ENCODE results near the gene ROPN1L.
A peak's percentile ranks its signal among the peaks of the same experiment; 100 is the strongest.
"Not testable (repeated sequence)": the region's sequence is repeated elsewhere in the genome, so short reads cannot be mapped to it uniquely, and the experiment has no call there.

Gene ROPN1L

DNA sequence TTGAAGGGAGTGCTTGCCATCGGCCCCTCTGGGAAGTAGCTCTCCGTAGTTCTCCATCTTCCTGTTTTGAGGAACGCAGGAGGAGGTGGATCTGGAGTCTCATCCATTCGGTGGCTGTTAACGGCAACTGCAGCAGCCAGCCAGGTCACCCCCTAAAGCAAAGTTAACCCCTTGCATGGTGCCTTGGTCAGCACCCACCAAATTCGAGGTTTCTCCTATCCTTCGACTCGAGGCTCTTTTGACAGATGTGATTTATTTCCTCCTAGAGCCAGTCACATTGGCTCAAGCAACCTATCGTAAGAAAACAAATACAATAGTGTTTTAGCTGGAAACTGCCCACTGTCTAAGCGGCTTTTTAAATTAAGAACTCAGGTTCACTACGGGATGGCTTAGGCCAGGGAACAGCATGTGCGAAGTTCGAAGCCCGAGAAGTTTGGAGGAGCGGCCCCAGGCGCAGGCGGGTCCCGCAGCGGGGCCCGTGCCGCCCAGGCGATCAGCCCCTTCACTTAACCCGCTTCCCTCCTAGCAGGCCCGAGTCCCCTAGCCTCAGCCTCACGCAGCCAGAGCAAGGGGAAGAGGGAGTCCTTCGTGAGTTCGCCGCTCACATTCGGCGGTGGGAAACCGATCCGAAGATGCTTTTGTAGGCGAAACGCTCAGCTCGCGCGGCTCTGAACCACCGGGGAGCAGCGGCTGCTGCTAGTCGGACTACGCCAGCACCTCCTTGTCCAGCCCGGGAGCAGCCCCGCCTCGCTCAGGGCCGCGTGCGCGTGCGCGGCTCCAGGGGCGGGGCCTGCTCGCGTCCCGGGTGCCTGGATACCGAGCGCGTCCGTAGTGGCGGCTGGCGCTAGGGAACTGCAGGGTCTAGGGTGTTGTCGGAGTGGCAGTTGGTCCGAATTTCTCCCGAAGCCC is at the start of gene ROPN1L:
Gene ROPN1L, plus strand, starts transcription at position 797 of the 909 bp plus-strand sequence. CDS start 289 bp downstream, outside the sequence.
- DNase-seq (ENCODE audit: low read depth, low spot score), result peak; percentile 47

DNA sequence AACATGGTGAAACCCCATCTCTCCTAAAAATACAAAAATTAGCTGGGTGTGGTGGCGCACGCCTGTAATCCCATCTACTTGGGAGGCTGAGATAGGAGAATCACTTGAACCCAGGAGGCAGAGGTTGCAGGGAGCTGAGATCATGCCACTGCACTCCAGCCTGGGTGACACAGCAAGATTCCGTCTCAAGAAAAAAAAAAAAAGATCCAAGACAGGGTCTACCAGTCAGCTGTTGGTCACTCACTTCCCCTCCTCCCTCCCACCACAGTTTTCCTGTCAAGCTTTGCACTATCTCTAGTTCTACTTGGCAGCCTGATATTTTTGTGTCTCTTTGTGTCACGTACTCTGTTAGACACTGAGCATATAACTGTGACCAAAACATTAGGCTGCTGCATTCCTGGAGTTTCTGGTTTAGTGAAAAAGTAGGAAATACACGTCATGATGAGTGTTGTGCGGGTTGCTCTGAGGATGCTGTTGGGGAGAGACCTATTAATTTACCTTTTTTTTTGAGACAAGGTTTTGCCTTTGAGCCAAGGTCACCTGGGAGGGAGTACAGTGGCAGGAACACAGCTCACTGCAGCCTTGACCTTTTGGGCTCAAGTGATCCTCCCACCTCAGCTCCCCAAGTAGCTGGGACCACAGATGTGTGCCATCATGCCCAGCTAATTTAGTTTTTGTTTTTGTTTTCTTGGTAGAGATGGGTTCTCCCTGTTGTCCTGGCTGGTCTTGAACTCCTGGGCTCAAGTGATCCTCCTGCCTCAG is 48.9 kb upstream of the ROPN1L start:
- not testable (repeated sequence) for DNase-seq (ENCODE audit: low read depth, low spot score)

DNA sequence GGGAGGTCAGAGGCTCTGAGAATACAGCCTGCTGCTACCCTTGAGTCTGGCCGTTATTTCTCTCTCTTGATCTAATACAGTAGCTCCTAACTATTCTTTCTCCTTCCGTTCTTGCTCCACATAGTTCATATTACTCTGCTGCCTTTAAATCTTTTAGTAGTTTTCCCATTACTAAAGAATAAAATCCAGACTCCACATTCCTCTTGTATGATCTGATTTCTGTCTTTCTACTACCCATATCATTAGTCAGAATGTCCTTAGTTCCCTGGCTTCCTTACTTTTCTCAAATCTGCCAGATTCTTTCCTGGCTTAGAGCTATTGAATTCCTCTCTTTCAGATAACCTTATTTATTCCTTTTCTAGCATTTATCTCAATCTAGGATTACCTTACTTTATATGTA is 48.2 kb upstream of the ROPN1L start:
- DNase-seq (ENCODE audit: low read depth, low spot score), result no peak

DNA sequence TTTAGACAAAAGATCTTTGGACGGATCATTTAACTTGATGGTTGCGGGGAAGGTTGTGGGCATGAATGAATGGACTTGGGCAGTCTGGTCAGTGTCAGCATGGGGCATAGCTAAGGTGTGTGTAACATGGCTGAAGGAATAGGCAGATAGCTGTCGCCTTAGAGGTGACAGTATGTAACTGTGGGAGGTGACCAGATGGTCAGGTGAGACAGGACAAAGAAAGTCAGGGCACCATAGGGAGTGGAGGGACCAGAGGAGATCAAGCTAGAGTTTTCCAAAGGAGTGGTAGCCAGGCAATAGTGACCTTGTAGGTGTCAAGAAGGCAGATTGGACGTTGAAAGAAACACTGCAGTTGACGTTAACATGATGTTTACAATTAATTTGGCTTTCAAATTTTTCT is 45.1 kb upstream of the ROPN1L start:
- DNase-seq (ENCODE audit: low read depth, low spot score), result no peak

DNA sequence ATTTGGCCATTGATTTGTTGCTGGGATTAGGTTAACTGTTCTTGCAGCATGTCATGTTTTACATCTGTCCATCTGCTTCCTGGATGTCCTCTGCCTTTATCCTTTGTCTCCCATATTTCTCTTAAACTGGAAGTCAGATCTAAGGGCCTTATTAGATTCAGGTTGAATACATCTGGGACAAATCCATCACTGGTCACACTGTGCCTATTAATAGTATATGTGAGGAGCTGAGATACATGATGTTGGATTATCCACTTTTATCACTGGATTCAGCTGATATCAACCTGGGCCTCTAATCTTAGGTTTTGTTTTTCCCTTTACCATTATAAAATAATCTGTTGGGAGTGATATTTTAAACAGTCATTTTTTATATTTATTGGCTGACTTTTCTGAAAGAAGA is 41.8 kb upstream of the ROPN1L start:
- DNase-seq (ENCODE audit: low read depth, low spot score), result no peak

DNA sequence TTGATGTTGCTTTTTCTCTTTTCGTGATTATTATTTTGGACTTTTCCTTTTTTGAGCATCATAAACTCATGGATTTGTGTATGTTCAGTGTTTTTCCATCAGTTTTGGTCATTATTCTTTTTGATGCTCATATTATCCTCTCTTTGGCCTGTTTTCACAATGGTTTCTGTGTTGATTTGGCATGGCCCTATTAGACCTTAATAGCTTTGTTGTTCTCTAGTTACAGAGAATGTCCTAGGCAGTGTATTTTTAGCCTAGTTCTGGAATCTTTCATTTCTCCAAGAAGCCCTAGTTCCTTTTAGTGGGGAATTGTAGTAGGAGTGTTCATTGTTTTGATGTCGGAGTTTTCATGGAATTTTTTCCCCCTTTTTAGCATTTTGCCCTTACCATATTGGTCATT is 41.3 kb upstream of the ROPN1L start:
- no peak for DNase-seq (ENCODE audit: low read depth, low spot score)

DNA sequence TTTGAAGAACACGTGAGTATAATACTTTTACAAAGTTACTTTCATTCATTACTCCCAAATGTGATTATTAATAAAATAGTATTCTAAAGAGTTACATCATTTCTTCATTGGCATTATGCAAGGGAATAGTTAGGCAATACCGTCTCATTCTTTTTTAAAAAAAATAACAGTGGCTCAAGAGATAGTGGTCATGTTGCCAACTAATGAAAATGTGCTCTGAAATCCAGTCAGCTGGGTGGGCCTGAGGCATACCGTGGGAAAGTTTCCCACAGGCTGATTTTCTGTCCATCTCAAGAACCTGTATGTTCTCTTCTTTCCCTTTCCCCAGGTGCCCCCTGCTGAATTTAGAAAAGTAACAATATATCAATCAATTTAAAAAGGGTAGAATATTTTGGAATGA is 40.8 kb upstream of the ROPN1L start:
- DNase-seq (ENCODE audit: low read depth, low spot score), result no peak

DNA sequence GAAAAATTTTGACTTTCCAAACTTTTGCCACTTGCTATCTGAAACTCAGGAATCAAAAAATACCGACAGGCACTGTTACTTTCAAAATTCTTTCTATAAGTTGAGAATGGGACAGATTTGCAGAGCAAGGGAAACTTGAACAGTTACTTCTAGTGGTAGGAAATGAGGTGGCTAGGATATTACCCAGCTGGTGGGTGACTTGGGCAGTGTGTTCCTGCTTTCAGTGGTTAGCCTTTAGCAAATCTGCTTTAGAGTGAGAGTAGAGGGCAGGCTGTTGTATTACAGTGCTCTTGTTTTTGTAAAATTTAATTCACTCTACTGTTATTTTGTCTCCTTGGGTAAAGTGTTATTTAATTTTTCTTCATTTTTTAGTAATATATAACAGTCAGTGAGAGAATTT is 40.2 kb upstream of the ROPN1L start:
- DNase-seq (ENCODE audit: low read depth, low spot score), result no peak

DNA sequence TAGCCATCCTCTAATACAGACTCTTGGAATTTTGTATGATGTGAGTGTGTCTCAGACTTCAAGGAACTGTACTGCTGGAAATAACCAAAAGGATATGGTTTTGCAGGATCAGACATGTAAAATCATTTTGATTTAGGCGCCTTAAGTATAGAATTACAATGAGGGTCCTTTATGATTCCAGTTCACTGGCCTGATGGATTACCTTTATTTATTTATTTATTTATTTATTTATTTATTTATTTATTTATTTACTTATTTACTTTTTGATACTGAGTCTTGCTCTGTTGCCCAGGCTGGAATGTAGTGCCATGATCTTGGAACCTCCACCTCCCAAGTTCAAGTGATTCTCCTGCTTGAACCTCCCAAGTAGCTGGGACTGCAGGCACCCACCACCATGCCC is 37.9 kb upstream of the ROPN1L start:
- no peak for DNase-seq (ENCODE audit: low read depth, low spot score)

DNA sequence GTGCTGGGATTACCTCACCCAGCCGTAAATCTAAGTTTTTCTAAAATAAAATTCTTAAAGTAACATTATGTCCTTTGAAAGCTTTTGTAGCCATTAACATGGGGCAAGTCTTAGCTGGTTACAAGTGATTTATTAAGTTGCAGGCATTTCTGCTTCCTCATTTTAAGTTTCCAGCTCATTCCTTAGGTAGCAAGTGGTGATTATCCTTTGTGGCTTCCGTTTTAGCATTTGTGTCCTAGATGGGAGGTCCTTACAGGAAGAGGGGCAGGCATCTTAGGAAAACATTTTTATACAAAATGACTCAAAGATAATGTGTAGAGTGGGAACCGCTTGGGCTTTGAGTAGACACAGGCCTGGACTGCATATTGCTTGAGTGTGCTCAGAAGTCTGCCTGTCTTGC is 35.0 kb upstream of the ROPN1L start:
- DNase-seq (ENCODE audit: low read depth, low spot score), result no peak

DNA sequence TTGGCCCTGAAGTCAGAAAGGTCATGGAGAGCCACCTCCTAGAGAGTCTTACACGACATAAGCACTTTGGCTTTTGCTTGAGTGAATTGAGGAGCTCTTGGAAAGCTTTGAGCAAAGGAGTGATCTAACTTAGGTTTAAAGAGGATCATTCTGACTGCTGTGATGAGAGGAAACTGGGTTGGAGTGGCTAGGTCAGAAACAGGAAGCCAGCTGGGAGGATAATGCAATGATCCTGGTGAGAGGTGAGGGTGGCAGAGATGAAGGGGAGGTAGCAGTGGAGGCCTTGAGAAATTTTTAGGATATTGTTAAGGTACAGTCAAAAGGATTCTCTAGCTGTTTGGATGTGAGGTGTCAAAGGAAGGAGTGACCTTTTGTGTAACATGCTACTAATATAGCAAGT is 32.2 kb upstream of the ROPN1L start:
- no peak for DNase-seq (ENCODE audit: low read depth, low spot score)

DNA sequence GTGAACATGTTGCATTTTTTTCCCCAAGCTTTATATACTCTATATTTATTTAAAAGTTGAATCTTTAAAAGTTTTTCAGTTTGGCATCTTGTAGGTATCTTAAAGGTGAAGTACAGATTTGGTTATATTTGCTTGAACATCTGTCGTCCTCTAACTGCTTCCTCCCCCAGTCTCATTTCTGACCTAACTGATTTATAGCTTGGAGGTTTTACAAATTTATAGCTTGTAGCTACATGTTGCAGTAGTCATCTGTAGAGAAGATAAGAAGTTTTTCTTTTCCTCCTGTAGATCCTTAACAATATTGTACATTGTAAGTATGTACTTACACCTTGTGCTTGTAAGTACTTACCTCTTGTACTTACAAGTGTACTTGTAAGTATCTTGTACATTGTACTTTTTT is 31.0 kb upstream of the ROPN1L start:
- DNase-seq (ENCODE audit: low read depth, low spot score), result no peak

DNA sequence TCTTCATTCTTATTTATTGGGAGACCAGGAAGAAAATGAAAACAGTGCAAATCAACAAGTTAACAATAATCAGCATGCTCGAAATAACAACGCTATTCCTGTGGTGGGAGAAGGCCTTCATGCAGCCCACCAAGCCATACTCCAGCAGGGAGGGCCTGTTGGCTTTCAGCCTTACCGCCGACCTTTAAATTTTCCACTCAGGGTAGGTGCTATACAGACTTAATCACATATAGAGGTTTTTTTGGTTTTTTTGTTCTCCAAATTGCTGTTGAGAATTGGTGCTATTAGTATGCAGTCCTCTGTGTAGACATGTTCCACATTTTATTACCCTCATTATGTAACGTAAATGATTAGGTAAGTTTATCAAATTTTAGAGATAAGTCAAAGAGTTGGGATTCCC is 30.3 kb upstream of the ROPN1L start:
- no peak for DNase-seq (ENCODE audit: low read depth, low spot score)

DNA sequence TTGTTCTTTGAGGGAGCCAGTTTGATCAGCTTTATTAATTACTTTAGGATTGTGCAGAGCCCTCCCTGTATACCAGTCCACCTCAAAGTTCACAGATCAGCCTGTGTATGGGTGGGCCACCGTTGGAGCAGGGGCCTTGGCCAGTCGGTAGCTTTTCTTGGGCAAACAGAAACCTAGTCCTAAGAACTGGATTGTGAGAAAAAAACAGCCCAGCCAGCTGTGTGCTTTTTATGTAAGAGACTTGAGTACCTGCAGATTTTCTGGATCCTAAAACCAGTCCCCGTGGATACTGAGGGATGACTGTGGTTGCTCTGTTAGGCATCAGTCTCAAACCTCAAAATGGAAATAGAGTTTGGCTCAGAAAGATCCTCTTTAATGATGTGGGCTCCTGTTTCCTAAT is 24.8 kb upstream of the ROPN1L start:
- no peak for DNase-seq (ENCODE audit: low read depth, low spot score)

DNA sequence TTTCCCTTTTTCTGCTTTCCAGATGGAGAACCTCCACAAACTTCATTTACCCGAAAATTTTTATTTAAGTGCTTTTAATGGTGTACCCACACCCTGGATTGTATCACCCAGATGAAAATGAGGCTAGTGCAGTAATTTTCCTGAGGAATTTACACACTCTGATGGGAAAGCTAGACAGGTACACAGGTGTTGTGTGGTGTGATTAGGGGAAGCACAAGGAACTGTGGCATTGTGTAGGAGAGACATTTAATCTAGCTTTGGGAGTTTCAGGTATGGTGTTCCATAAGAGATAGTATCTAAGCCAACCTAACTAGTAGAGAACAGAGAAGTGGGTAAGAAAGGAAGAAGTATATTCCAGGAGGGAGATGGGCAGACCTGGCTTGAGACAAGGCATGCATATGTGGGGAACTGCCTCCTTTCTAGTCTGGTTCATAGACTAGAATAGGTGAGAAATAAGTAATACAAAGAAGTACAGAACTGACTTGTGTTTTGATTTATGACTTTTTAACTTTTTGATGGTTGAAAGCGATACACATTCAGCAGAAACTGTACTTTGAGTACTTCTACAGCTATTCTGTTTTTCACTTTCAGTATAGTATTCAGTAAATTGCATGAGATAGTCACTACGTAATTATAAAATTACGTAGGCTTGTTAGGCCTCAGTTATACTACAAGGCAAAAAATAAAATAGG is 22.9 kb upstream of the ROPN1L start:
- DNase-seq (ENCODE audit: low read depth, low spot score), result no peak

DNA sequence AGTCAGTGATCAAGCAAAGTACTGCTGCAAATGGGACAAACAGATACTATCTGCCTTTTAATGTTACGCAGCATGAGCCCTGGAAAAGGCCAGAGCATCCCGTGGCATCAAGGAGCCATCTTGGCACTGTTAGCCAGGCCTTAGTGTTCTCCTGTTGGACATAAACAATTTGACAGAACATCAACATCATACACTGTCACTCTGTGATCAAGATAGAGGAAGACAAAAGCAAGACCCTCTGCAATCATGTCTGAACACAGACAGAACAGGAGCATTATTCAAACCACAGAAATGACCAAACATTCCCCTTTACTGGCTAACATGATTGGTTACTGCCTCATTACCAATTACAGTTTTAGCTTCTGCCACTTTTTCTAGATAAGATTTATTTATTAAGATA is 21.2 kb upstream of the ROPN1L start:
- DNase-seq (ENCODE audit: low read depth, low spot score), result no peak

DNA sequence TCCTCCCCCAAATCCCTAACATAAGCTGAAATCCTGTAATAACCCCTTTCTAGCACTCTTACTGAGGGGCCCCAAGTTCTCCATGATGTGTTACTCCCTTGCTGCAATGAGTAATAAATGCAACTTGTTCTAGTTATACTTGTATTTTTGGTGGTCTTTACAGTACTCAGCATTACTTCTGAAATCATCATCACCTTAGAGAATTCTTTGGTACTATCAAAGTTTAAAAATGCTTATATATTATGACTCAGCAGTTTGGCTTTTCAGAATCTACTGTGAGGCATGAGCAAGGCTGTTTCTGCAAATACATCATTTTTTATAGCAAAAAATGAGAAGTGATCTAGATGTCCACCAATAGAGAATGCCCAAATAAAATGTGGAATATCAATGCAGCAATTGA is 20.7 kb upstream of the ROPN1L start:
- no peak for DNase-seq (ENCODE audit: low read depth, low spot score)

DNA sequence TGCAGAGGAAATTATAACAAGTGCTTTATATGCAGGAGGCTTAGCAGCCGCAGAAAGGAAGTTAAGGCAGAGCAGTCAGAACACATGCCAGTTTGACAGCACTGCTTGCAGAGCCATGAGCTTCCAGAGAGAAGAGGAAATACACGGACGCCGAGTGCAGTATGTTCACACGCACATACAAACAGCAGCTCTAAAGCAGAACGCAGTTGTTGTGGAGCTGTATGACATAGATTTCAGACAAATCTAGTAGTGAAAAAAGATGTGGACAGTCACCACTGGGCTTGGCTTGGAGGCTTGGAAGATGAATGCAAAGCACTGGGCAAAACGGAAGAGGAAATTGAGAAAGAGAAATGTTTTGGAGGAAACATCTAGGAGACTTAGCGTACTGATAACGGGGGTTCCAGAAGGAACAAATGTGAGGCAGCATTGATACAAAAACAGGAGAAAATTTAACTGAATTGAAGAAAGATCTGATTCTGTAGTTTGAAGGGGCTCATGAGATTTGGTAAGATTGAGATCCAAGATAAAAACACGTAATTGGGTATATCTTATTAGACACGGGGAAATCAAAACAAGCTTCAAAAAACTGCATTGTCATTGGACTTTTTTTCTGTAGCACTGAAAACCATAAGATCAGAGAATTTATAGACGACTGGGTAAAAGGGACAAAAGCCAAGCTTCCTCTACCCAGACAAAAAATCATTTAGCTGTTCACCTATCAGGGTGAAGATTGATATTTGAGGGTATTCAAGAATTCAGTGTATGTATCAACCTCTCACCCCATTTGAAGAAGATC is 19.6 kb upstream of the ROPN1L start:
- DNase-seq (ENCODE audit: low read depth, low spot score), result no peak

DNA sequence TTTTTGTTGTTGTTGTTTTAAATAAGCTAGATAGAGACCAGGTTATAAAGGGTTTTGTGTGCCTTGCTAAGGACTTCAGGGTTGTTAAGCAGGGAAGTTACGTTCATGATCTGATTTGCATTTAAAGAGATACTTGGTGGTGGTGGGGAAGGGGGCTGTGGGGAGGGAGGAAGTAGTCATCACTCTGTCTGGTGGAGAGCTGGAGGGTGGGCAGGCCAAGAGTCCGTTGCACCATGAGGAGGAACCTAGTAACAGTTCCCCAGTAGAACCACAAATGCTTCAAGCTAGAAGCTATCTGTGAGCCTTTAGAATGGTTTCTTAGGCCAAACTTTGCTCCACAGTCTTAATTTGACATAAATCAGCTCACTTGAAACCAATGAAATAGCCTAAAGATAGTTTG is 18.7 kb upstream of the ROPN1L start:
- DNase-seq (ENCODE audit: low read depth, low spot score), result no peak

DNA sequence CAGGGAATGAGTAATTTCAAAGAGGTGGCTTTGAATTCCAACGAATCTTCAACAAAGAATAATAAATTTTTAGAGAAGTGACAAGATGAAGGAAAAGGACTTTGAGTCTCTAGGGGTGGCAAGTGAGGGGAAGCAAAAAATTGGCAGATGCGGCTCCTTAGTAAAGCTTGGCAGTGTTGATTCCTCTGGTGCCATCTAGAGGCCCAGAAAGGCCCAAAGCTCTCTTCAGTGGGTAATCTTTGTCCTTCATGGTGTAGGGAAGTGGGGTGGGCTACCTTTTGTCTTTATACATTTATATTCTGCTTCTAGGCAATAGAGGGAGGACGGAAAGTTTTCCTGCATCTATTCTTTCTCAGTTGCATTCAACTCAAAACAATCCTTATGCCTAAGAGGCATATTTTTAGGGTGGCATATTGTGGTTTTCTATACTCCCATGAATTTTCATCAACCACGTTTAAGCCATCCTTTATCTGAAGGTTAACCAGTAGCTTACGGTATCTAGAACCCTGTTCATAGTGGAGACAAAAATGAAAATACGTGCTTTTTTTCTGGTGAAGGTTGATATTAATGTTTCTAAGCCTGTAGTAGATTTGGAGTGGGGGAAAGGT is 17.5 kb upstream of the ROPN1L start:
- DNase-seq (ENCODE audit: low read depth, low spot score), result no peak

DNA sequence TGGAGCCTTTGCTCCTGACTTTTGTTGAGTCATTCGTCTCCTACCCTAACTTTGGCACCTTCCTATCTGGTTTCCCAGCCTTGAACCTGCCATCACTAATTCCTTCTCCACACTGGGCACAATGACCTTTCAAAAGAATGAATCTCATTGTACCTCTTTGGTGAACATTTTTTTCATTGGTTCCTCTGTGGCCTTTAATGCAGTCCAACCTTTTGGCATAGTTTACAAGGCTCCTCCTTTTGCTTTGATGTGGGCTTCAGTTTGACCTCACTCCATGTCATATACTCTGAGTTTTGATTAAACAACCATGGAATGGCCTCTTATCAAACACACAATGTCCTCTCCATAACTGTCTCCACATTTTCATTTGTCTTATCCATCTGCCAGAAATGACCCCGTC is 14.5 kb upstream of the ROPN1L start:
- DNase-seq (ENCODE audit: low read depth, low spot score), result no peak
